SK-N-DZ (cell line): ENCODE results near the gene PLCB2.

Experiments used
- DNase-seq: peaks from one replicate; pipeline ENCODE4 v3.0.0-alpha.2; 2015; ENCODE audit warnings: low spot score

PLCB2 gene

DNA sequence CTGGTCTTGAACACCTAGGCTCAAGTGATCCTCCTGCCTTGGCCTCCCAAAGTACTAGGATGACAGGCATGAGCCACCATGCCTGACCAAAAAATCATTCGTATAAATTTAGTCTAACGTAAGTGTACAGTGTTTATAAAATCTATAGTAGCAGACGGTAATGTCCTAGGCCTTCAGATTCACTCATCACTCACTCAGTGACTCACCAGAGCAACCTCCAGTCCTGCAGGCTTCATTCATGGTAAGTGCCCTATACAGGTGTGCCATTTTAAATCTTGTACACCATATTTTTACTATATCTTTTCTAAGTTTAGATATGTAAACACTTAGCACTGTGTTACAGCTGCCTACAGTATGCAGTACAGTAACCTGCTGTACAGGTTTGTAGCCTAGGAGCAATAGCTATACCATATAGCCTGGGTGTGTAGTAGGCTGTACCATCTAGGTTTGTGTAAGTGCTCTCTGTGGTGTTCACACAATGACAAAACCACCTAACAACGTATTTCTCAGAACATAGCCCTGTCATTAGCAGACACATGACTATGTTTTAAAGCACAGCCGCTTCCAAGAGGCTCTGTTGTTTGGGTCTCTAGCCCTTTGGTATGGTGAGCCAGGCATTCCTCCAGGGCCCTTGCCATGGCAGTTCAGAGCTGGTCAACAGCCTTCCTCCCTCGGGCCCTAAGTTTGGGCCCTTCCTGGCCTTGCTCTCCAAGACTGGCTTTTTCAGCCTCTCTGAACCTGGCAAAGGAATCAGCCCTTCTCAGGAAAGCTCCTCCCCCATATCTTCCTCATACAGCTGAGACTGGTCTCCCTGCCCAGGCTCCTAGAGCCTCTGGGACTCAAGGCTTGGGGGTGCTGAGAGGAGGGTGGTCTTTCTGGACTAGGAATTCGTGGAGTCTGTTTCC is 34.9 kb upstream of the PLCB2 start:
- no peak for DNase-seq

DNA sequence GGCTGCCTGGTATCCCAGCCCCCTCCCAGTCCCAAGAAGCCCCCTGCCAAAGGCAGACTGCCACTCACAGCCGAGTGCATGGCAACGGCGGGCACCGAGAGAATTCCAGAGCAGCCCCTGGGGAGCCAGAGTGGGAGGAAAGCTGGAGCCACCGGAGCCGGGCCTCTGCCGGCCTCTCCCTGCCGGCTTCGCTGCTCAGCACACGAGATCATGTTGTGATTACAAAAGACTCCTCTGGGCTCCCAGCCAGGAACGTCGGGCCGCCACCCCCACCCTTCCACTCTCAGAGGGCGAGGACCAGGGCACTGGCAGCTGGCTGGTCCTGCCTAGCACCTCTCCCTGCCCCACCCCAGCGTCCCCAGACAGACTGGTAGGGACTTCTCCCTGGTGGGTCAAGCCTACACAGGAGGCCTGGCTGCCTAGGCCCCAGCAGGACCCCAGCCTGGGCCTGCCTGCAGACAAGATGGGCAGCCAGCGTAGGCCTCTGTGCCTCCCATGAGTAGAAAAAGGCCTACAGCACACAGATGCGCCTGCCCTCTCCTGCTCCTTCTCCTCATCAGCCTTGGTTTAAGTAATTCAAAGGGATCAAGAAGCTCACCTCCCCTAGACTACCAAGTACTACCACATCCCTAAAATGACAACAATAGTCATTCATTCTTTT is 33.1 kb upstream of the PLCB2 start, which contains the start of gene CCDC9B:
Gene CCDC9B (minus strand): TSS at position 200 of the 661 bp plus-strand sequence. CDS start 120 bp downstream, at position 80.
- DNase-seq = peak; percentile 68

DNA sequence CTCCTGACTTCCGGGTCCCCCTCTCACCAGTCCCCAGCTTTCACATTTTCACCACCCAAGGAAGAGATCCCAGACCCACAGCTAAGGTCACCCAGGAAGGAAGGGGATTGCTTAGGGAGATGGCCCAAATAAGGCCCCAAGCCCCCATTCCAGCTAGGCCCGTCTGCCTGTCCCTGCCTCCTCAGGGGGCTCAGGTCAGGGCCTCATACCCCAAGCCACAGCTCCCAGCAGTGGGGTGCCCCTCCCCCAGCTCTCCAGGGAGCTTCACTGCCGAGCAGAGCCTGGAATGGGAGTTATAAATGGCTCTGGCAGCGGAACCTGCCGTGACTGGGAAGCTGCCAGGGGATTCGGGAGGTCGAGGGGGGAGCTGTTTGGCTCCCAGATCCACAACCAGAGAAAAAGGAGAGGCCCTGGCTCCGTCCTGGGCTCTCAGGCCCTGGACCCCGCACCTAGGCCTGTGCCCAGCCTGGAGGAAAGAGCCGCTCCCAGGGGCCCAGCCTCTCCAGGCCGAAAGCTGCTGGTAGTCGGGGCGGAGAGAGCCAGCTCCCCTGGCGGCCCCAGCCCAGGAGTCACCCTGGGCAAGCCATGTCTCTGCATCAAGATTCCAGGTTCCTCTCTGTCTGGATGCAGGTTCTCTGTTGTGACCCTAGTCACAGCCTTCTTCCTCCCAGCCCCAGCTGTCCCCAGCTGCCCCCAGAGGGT is 32.5 kb upstream of the PLCB2 start:
- peak; percentile 65 for DNase-seq

DNA sequence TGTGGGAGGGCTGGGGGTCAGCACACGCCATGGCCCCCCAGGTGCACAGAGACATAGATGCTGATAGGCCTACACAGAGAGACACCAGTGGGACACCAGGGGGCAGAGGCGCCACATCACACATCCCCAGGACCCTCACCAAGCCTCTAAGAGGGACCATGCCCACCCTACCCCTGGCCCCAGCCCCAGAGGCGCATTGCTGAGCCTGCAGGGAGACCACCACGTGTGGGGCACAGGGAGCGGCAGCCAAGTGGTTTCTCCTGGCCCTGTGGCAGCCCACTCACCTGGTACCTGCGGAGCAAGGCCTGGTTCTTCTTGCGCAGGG is 31.8 kb upstream of the PLCB2 start:
- peak; percentile 66 for DNase-seq

DNA sequence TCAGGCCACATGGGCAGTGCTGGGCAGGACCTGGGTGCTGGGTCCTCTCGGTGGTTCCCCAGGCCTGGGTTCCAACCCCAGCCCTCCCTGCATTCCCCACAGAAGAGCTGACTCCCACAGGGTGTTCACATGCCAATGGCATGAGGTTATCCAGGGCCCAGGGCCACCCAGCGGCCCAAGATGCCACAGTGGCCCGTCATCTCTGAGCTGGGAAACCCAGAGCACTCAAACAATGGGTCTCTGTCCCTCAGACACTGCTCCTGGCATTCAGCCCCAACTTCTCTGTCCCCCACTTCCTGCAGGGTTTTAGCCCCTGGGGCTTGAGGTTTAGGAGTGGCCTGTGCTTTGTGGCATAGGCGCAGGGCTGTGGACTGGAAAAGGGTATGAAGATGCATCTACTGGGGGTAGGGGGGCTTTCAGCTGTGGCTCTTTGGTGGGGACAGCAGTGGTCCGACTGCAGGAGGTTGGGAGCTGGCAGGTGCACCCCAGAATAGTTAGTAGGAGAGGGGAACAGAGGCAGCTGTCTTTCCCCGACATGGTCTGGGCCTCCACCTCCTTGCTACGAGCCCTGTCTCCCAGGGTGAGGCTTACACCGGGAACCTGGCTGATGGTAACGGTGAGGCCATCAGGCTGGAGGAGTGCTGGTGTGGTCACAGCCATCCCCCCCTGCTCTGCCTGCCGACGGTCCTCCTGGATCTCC is 31.3 kb upstream of the PLCB2 start:
- DNase-seq = no peak

DNA sequence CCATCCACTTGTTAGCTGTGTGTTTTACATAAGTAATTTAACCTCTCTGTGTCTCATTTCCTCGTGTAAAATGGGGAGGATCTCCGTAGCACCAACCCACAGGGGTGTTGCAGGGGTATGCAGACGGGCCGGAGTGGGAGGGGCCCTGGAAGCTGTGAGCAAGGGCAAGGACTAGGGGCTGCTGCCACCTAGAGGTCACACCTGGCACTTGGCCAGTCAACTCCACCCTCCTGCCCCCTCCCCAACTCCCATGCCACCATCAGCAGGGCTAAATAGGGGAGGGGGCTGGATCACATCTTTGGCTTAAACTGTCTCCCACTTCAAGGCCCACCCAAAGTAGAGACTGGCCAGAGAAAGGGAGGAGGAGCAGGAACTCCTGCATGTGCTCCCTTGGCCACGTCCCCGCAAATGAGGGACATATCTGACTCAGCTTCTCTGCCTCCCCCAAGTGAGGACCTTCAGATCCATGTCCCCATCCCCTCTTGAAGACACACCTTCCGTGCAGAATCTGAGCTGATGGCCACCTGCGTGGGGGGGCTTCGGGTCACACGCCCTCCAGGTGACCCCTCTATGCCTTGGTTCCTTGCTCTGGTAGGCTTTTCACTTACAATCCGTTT is 30.4 kb upstream of the PLCB2 start:
- peak; percentile 85 for DNase-seq

DNA sequence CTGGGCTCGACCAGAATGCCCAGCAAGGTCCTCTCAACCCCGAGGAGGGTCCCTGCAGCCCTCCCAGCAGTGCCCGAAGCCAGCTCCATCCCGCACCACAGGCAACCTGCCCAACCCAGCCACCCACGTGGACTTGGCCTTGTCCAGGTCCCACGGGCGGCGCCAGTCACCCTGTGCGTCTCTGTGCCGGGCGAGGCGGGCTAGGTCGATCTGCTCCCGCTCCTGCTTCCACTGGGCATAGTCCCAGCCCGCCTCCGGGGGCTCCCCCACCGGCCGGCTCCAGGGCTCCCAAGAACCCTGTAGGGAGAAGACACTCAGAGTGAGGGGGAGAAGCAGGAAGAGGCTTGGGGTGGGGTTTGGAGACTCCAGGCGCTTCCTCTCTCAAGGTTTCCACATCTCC is 29.9 kb upstream of the PLCB2 start:
- no peak for DNase-seq

DNA sequence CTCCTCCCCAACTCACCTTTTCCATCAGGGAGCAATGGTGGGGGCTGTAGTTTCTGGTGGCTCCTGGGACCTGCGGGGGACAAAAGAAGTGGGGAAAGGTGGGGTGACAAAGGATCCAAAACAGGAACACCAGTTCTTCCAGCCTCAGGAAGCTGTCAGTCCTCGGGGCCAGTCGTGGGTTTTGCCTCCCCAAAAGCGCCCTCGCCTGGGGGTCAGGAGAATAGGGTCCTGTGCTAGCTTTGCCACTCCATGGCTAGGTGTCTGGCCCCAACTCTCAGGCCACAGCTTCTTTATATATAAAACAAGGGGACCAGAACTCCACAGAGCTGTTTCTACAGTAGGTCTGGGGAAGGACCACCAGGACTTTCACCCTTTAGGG is 29.0 kb upstream of the PLCB2 start:
- no peak for DNase-seq

DNA sequence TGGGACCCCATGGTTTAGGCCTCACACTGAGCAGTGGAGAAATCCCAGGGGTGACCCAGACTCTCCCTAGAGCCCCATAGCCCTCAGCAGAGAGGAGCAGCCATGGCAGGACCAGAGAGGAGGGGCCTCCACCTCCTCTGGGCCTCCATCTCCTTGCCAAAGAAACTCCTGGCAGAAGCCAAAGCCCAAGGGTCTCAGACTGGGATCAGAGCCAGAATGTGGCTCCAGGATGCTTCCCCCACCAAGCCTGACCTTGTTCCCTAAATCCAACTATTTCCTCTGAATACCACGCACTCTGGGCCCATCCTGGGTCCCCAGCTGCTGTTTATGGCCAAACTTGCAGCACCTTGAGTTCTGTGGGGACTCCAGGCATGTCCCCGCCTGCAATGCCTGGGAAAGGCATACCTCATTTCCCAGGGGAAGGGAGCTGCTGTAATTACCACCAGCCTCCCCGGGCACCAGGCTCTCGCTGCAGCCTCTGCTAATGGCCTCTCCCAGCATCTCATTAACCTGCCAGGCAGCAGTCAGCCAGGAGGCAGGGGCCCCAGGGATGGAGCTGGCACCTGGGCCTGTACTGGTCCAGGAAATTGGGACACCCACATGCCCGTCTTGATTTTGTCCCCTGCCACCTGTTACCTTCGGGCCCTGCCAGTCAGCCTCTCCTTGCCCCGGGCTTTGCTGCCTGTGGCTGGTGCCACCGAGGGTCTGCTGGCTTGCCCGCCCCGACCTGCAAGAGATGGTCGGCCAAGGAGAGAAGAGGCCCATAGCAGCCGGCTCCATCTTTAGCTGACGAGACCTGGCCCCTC is 28.4 kb upstream of the PLCB2 start:
- DNase-seq = no peak

DNA sequence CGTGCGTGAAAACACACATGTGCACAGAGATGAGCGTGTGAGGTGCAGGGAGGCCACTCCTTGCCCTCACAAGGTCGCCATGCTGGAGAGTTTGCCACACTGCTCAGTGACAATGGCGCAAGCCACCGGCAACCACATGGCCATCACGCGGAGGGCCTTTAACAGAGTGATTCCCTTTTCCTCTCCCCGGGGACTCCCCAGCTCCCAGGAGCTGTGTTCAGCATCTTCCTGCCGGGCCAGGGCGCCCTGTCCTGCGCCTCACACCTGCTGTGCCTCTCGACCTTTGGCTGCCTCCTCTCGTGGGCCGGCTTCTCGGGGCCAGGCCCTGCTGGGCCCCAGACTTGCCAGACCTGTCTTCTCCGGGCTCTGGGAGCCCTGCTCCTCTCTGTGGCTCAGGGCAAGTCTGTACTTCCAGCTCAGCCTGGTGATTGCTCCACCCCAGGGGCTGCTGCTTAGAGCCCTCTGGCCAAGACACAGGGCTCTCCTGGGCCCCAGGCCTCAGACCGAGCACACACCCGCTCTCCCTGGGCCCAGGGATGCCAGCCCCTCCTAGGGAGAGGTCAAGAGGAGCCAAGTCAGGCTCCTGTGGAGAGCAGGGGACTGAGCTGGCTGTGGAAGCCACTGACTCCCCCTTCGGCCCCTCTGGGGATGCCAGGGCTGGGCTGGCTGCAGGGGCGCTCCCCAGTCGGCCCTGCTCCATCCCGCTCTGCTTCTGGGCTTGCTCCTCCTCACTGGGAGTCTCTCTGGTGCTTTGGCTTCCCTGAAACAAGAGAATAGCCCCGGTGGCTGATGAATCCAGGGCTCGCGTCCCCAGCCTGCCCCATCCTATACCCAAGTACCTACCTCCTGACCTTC is 27.4 kb upstream of the PLCB2 start:
- no peak for DNase-seq

DNA sequence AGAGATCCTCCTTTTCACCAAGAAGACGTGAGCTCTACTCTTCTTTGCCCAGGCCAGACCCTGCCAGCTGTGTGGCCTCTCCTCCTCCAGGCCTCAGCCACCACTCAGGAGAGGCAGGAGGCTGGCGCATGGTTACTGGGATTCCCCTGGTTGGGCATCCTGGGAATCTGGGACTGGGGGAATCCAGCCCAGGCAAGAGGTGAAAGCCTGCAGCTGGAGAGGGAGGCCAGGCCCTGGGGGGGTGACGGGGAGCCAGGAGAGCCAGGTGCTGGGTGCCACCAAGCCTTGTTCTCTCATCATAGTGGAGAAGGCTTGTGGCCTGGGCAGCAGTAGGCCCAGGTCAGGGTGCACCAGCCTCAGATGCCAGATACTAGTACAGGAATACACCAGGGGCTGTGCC is 26.8 kb upstream of the PLCB2 start:
- no peak for DNase-seq

DNA sequence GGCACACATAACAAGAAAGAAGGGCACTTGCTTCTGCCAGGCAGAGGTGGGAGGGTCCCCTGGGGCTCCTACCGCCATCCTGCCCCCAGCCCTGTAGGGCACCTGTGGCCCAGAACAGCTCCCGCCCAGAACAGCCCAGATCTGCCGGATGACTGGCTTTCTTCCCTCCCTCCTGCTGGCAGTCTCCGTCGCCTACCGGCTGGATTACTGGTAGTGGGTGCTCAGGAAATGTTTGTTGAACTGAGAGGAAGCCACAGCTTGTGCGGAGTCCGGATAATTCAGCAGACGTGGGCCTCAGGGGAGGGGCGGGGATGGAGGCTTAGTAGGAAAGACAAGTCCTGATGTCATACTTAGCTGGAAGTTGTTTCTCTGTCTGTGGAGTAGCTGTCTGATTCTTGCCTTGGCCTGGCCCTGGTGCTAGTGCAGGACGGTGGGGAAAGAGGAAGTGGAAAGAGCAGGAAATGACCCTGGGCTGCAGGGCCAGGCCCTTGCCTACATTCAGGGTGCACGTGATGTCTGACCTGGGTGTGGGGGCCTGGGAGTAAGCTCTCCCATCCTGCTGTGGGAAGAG is 26.3 kb upstream of the PLCB2 start:
- no peak for DNase-seq

DNA sequence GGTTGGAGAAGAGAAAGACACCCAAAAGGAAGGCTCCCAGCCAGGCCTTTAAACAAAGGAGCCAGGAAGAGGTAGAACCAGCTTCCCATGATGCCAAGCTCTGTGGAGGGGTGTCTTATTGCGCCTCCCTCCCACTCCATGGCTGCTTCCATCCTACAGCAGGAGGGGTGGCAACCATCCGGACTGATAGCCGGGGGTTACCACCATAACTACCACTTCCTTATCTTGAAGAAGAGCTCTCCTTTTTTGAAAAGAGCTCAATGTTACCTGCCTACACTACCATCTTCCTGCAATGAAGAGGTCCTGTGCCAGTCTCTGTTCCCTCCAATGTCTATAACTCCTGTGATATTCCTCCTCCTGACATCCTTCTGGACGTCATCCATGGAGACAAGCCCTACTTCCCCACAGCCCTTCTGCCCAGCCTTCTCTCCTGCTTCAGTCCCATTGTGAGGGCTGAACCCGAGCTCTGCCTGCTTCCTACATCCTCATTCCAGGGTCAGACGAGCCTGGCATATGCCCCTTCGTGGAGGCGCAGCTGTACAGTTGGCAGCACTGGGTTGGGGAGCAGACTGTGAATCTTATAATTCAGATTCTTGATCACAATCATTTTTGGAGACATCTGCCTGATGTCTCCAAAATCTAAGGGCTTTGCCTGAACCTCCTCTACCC is 24.5 kb upstream of the PLCB2 start:
- DNase-seq = no peak

DNA sequence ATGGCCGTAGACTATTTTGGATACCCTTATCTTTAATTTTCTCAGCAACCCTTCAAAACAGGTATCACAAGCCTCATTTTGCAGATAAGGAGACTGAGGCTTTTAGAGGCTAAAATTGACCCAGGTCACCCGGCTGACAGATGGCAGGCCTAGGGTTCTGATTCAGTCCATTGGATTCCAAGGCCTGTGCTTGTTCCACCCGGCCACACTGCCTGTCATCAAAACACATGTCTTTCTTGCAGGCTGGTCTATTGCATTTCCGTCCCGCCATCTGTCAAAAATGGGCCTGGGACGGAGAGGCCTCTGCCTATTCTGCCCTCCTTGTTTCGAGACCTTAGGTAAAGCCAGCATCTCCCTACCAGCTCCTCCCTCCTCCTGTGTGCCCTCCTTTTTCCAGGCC is 23.9 kb upstream of the PLCB2 start:
- no peak for DNase-seq

DNA sequence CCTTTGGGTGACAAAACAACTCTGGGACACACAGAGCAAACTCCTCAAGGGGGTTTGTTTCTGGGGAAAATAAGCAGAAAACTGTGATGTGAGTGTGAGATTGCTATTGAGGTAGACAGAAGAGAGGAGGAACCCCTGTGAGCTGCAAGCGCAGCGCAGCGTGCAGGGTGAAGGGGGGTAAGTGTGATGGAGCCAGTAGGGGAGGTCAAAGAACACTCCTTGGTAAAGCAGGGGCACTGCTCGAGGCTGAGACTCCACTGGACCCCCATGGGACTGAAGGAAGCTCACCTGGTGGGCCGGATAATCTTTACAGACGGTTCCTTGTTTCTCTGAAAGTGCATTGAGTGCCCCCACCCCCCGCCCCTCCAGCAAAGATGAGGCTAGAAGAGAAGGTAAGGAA is 23.3 kb upstream of the PLCB2 start:
- no peak for DNase-seq

DNA sequence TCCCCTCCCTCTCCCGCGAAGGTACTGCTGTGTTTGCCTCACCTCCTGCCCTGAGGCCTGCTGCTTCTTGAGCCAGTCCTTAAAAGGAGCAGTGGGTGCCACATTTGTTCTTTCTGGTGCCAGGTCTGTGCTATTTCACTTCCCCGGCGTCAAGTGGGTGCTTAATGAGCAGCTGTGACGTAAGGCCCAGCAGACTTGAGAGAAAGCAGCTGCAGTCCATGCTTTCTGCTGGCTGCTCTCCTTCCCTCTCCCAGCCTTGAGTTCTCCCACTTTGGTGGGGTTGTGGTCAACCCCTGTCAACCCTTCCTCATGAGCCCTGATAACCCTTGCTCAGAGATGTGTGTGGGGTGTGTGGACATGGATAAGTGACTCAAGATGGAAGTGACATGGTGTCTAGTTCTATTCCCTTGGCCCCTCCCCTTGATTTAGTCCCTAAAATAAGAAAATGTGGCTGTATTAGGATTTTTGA is 22.7 kb upstream of the PLCB2 start:
- DNase-seq = peak; percentile 66

DNA sequence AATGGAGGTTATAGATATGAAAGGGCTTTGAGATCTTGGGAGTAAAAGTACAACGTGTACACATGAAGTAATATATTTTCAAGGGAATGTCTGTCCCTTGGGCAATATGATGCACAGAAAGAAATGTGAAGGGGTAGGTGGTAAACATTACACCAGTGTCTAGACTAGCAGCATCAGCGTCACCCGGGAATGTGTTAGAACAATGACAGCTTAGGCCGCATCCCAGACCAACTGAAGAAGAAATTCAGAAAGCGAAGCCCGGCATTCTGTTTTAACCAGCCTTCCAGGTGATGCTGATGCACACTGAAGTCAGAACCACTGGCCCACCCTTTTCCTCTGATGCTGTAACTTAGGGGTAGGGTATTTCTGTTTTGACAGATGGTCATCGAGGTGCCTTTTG is 22.1 kb upstream of the PLCB2 start:
- no peak for DNase-seq

DNA sequence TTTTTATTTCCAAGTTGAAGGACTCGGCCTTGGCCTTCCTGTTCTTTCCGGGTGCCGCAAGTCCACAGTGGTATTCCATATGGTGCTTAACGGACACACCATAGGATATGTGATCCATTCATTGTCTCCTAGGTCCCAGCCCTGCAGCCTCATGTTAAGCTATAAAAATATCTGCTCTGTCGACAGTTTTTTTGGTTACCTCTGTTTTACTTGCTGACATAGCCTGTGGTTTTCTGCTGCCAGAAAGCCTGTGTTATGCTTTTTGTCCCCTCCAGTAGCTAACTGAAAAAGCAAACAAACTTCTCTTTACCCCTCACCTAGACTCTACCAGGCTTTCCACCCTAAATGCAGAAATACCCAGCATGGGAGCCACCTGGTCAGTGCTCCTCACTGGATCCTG is 21.0 kb upstream of the PLCB2 start:
- DNase-seq = no peak

DNA sequence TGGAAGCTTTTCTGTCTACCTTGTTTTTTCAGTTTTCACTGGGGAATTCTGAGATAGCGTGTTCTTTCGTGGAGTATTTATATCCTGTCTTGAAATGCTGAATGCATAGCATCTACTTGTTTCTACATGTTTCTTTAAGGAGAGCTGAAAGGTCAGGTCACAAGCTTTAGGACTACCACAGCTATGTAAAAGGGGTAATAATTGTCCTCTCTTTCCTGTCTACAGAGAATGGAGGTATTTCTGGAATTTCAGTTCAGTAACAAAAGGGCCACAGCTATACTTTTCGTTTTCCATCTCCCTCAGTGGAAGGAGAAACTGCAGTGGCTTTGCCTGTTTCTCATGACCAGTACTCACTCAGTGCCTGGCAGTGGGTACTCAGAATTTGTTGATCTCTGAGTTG is 20.4 kb upstream of the PLCB2 start:
- DNase-seq = no peak
